Stimulated activated CD8-positive, alpha-beta memory T cell treated with anti-CD3 and anti-CD28 coated beads, Interleukin-2, amount 100 ng/mL, for 48 hours (primary cell): ENCODE data around the gene PSPC1.
"Not testable (repeated sequence)": the region's sequence is repeated elsewhere in the genome, so short reads cannot be mapped to it uniquely, and the experiment has no call there.

ENCODE experiments used
- DNase-seq, 2 donors: peaks; one replicate each; pipeline ENCODE4 v3.0.0-alpha.2; 2020; ENCODE audit warnings: low read depth in 2 of 2

The PSPC1 gene

GRCh38 chr13:19763618-19764017 is 19.1 kb downstream of the PSPC1 start:
- no peak for DNase-seq

DNA sequence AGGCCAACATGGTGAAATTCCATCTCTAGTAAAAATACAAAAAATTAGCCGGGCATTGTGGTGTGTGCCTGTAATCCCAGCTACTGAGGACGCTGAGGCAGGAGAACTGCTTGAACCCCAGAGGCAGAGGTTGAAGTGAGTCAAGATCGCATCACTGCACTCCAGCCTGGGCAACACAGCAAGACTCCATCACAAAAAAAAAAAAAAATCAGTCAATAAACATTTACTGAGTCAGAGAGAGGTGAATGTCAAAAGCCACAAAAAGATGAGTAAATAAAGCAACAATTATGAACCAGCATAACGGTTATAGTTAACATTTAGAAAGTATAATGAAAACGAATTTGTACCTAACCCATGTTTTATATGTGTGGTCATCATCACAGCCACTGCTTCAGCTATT is 23.1 kb downstream of the PSPC1 start:
- DNase-seq = no peak

- no peak for DNase-seq
These were observed 40.1 kb downstream of the PSPC1 start for GRCh38 chr13:19742643-19743042.

GRCh38 chr13:19737844-19738557 is 44.7 kb downstream of the PSPC1 start:
- DNase-seq = no peak

GRCh38 chr13:19726611-19727010 is 56.1 kb downstream of the PSPC1 start:
- no peak for DNase-seq

GRCh38 chr13:19725320-19725719 is 57.4 kb downstream of the PSPC1 start:
- DNase-seq = no peak

DNA sequence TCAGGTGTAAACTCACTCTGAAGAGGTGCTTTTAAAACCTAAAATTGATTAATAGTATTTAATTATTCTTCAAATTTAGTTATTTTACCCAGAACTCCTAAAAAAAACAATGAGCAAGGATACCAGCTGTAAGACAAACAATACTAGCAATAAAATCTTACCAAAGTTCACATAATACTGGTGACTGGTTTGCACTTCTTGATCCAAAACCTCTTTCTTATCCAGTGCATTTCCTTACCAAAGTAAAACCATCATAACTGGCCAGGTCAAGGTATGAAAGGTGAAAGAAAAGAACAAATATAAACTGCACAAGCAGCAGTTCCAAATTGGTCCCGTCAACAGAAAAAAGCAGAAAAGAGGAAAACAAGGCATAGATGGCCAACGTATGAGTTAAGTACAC is 62.7 kb downstream of the PSPC1 start:
- no peak for DNase-seq

- DNase-seq = no peak
These were observed 69.4 kb downstream of the PSPC1 start for GRCh38 chr13:19713186-19713965.

GRCh38 chr13:19709782-19710181 is 73.0 kb downstream of the PSPC1 start:
- DNase-seq = not testable (repeated sequence)

- not testable (repeated sequence) for DNase-seq
These were observed 73.7 kb downstream of the PSPC1 start for GRCh38 chr13:19709039-19709438.

GRCh38 chr13:19704256-19704655 is 78.5 kb downstream of the PSPC1 start:
- not testable (repeated sequence) for DNase-seq

GRCh38 chr13:19701619-19702018 is 81.1 kb downstream of the PSPC1 start:
- DNase-seq = not testable (repeated sequence)

GRCh38 chr13:19700963-19701362 is 81.8 kb downstream of the PSPC1 start:
- not testable (repeated sequence) for DNase-seq

DNA sequence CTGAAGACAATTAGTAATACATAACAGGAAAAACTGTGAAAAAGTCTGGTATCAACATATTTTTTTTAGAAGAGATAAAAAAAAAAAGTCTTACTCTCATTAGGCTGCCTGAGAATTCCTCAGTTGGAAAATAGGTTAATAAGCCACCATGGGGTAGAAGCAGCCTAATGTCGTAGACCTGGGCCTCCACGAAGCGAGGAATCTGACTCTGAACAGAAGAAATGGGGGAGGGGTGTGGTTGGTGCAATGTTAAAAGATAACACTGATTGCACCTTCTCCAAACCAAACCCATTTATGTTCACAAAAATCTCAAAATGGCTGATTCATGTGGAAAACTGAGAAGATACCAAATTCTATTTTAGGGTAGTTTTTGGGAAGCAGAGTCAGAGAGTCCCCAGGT is 86.9 kb downstream of the PSPC1 start:
- no peak for DNase-seq

DNA sequence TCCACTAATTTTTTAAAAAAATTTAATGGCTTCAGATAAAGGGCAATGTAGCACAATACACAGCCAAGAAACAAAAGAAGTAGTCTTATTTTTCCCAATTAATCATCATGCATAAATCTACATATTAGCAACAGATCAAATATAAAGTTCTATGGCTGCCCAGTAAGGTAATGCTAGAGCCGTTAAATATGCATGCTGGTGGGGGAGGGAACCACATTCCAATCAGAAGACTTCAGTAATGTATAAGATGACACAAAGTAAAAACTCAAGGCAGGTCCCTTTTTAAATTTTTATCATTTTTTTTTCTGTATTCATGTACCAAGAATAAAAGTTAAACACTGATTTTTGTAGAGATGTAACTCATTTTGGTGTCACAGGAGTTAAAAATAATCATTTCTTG is 87.3 kb downstream of the PSPC1 start:
- DNase-seq = no peak

- DNase-seq = not testable (repeated sequence)
These were observed 91.3 kb downstream of the PSPC1 start for GRCh38 chr13:19691447-19691846.

GRCh38 chr13:19685437-19685836 is 97.3 kb downstream of the PSPC1 start:
- no peak for DNase-seq

GRCh38 chr13:19685034-19685433 is 97.7 kb downstream of the PSPC1 start:
- no peak for DNase-seq

DNA sequence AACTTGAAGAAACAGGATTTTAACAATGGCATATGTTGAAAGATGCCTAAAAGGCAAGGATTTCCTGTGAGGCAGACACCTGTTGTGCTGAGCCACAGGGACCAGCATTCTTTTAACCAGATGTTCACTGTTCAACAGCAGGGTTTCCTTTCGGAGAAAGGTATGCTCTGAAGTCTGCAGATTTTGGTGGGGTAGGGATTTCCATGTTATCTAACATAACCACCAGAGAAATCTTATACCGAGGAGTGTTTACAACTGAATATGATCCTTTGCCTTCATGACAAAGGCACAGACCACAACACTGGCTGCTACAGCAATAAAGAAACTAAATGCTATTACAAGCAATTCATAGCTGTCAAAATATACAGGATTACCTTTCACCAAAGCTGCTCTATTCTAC is 101.2 kb downstream of the PSPC1 start:
- no peak for DNase-seq

DNA sequence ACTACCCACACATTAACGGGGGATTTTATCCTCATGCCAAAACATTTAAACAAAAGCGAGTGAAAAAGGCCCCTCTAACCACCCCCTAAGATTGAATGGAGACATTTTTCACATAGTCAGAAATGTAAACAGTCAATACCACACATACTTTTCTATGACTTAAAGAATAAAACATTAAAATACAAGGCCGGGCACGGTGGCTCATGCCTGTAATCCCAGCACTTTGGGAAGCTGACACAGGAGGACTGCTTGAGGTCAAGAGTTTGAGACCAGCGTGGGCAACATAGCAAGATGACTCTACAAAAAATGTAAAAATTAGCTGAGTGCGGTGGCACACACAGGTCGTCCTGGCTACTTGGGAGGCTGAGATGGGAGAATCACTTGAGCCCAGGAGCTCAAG is 102.0 kb downstream of the PSPC1 start:
- no peak for DNase-seq

- DNase-seq = no peak
These were observed 106.6 kb downstream of the PSPC1 start for GRCh38 chr13:19676168-19676567.

DNA sequence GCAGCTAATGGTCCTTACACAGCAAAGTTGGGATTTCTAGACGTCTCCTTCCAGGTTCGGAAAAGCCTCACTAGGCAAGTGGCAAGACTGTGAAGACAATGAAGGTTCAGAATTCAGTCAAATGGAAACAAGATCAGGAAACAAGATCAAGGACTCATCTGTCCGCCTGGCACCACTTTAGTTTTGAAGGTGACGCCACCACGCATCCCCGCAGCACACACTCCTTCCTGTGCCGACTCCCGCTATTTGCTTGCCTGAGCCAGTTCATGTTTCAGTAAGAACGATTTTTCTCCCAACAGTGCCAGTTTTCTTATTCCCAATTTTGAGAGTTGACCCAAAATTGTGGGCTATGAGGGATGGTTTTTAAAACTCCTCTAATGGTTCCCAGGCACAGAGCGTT is 107.8 kb downstream of the PSPC1 start:
- DNase-seq = no peak
